DMS79 treated with DMSO at 0.1 percent for 48 hours (cell line): ENCODE data around the gene RPS5.
A peak's percentile ranks its signal among the peaks of the same experiment; 100 is the strongest.

Experiments used
- DNase-seq: peaks from one replicate; lab custom pipeline; 2025; lab: John Stamatoyannopoulos, UW

Gene RPS5

DNA sequence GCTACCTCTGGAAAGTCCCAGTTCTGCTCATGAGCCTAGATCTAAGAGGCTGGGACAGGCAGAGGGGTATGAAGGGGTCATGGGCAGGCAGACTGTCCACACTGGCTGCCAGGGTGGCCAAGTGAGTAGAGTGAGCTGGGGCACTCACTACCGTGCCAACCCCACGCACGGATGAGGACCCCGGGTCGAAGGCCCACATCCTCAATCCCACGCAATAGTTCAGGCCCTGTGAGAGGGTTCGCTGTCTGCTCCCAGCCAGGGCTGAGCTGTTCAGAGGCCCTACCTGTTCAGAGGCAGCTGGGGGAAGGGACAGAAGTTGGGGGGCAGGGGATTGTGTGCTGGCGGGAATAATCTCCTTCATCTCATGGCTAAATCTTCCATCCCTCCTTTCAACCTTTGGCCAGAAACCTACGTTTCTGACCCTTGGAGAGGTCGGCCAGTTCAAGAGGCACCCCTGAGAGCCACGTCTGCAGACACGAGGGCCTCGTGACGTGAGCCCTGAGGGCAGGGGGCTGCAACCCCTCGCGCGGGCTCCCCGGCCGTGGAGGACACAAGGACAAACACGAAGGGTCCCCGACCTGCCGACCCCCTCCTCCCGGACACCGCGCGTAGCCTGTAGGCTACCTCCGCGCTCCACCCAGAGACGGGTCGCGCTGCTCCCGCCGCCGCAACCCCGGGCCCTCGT, 1.0 kb upstream of the RPS5 start:
- DNase-seq: peak; percentile 13

GRCh38 chr19:58387338-58388174, 487 bp downstream of the RPS5 start:
- DNase-seq: no peak

DNA sequence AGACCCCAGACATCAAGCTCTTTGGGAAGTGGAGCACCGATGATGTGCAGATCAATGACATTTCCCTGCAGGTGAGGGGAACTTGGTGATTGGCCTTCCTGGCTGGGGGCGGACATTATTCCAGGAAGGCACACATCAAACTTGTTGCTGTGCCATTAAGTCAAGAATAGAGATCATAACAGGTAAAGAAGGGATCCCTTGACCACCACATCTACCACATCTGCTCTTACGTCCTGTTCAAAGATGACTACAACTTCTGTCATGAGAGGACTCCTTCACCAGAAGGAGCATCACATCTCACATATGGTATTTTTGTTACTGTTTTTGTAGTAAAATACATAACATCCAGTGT, 1.1 kb downstream of the RPS5 start:
- DNase-seq: no peak

DNA sequence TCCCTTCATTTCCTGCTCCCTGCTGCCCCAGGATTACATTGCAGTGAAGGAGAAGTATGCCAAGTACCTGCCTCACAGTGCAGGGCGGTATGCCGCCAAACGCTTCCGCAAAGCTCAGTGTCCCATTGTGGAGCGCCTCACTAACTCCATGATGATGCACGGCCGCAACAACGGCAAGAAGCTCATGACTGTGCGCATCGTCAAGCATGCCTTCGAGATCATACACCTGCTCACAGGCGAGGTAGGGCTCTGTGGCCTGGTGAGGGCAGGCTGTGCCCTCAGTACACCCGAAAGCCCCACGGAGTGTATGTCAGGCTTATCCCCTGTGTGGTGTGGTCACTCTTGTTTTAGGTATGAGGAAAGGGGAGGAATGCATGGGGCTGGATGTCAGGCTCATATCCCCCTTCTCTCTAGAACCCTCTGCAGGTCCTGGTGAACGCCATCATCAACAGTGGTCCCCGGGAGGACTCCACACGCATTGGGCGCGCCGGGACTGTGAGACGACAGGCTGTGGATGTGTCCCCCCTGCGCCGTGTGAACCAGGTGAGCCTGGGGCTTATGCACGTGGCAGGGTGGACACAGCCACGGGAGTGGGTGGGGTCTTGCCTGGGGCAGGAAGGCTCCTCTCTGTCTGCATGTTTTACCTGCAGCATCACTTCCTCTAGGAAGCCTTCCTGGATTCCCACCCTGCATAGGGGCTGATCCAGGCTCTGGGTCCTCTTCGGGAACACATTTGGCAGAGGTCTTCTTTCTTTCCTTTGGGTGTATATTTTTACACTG, 6.1 kb downstream of the RPS5 start:
- no peak for DNase-seq

DNA sequence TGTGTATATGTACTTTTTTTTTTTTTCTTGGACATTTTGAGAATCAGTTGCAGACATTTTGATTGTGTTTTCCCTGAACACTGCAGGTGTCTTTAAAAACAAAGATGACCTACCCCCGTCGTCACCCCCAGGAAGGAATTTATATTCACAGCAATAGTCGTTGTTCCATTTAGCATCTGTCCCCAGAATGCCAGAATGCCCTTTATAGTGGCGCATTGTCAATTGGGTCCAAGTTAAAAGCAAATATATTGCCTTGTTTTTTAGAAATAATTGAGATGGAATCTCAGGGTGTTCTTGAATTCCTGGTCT, 6.6 kb downstream of the RPS5 start:
- DNase-seq: no peak

- no peak for DNase-seq
Measured at GRCh38 chr19:58394821-58395219, 7.8 kb downstream of the RPS5 start.

DNA sequence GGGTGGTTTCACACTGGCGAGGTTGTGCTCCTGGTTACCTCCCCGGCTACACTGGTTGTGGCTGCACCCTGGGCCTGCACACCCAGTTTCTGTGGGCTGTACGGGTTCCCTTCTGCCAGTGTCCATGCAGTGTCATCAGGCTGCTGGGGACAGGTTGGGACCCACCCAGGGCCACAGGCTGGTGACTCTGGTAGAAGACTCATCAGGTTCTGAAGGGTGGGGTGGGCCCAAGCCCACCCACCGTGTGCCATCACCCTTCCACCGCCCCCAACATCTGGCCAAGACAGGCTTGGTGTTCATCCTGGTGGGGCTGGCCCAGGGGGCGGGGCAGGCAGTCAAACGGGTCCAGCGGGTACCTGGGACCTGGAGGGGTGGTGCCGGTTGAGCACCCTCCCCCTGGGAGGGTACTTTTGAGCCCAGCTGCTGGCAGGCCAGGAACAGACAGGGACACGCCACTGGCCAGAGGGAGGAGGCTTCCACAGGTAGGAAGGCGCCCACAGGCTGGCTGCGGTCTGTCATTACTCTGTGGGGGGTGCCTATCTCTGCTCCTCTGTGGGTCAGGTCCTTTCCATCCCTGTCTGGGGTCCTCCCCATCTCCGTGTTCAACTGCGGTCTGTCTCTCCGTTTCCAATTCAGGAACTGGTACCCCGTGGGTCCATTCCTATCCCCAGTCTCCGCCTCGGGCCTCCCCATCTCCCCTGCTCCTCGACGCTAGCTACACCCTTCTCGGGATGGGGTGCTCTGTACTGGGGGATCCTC, 8.3 kb downstream of the RPS5 start, which contains the start of gene RNF225:
TSS of gene RNF225 (plus strand) at position 437 of the 759 bp plus-strand sequence. CDS start 434 bp downstream, outside the sequence.
- no peak for DNase-seq

DNA sequence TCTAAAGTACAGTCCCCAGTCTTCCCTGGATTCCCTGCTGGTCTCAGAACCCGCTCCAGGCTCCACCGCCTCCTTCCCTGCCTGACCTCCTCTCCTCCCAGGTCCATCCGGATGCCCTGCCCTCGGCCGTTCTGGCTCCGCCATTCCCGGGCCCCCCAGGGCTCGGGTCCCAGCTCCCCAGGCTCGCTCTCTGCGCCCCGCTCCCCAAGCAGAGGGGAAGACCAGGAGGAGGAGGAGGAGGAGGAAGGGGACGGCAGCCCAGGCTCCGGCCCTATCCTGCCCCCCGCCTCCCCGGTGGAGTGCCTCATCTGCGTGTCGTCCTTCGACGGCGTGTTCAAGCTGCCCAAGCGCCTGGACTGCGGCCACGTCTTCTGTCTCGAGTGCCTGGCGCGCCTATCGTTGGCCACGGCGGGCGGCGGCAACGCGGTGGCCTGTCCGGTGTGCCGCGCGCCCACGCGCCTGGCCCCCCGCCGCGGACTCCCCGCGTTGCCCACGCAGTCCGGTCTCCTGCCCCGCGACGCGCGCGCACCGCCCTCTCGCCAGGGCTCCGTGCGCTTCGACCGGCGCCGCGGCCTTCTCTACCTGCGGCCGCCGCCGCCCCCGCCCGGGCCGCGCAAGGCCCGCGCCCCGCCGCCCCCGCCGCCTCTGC, 9.0 kb downstream of the RPS5 start:
- DNase-seq: no peak

DNA sequence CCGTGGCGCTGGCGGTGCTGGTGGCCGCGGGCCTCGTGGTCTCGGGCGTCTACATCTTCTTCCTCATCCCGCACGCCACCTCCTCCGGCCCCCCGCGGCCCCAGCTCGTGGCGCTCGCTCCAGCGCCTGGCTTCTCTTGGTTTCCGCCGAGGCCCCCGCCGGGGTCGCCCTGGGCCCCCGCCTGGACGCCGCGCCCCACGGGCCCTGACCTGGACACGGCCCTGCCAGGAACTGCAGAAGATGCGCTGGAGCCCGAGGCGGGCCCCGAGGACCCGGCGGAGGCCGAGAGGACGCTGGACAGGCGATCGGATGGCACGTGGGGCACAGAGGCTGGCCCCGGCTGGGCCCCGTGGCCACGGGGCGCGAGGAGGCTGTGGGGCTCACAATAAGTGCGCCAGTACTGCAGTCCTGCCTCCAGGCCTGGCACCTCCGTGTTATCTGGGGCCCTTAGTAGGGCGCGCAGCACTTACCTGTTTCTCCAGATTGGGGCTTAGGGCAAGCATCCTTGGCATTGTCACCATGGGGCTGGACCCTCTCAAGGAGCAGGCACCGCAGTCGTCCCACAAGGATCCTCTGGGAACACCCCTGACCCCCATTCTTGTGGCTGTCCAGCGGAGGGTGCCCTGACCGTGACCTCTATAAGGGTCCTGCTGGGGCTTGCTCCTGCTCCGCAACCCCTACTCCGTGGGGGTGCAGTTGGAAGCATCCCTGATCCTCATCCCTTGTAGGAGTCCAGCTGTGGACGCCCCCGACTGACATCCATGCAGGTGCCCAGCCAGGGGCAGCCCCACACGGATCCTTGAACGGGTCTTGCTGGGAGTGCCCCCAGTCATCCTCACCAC, 9.8 kb downstream of the RPS5 start:
- DNase-seq: no peak

GRCh38 chr19:58397533-58398037, 10.5 kb downstream of the RPS5 start:
- no peak for DNase-seq

DNA sequence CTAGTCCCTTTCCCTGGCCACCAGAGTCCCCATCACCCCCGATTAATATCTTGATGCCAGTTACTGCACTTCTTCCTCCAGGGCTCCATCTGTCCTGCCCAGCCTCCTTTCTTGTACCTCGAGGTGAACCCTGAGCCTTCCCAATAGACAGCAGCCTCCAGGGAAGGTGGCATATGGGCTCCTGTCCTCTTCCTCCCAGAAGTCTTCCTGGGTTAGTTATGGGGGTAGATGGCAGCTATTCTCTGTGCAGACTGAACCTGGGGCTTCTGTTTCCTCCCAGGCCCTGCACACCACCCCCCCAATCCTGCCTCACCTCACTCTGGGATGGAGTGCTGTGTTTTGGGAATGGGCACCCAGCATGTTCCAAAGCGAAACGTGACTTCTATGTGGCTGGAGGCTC, 11.0 kb downstream of the RPS5 start:
- DNase-seq: no peak

DNA sequence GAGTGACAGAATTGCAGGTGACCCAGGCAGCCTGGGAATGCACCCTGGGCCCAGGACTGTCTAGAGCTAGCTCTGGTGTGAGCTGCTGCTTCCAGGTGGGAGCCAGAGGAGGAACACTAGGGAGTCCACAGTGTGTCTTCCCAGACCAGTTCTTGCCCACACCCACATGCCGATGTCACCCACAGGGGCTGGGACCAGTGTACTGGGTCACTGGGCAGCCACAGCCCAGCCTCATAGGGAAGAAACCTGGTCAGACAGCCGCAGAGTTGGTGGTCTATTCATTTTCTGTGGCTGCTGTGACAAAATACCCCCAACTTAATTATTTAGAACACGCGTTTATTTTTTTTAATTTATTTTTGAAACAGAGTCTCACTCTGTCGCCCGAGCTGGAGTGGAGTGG, 11.5 kb downstream of the RPS5 start:
- no peak for DNase-seq

DNA sequence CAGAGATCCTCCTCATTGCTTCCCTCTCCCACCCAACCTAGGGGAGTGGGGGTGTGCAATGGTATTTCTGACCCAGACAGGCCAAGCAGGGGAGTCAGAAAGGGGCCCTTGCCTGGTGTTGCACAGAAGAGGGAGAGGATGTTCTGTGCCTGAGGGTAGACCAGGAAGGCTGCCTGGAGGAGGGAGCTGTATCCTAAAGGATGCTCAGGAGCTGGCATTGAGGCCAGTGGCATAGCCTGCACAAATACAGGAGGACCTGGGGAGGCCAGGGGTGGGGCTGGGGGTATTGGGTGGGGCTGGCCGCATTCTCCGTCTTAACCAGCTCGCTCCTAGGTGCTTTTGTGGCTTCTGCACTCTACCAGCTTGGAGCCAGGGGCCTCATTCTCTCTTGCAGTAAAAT, 12.8 kb downstream of the RPS5 start:
- DNase-seq: no peak

DNA sequence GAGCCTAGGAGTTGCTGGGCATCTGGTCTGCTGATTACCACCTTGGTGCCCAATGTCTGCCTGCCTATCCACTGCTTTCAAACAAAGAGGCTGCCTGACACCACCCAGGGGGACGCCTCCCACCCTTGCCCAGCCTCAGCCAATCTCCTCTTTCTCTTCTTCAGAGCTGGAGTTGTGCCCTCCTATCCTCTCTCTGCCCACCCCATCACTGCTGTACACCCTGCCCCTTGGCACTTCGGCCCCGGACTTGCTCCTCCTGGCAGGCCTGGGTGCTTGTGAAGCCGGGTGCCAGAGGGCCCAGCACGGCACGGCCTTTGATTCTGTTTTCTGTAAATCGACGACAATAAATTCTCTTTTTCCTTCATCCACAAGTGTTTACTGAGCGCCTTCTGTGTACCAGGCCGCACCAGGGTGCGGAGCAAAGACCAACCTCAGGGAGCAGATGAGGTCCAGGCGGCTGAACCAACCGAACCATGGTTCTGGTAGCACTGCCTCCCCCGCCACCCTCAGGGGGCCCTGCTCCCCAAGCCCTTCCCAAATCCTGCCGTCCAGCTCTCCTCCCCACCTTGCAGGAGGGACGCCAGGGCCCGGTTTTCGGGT, 13.3 kb downstream of the RPS5 start:
- peak; percentile 73 for DNase-seq

- DNase-seq: peak; percentile 97
Measured at GRCh38 chr19:58400916-58401839, 14.1 kb downstream of the RPS5 start.

GRCh38 chr19:58401840-58402421, 14.9 kb downstream of the RPS5 start:
- DNase-seq: no peak

- peak; percentile 7 for DNase-seq
Measured at GRCh38 chr19:58403920-58404478, 16.9 kb downstream of the RPS5 start.
